Spleen (tissue), 7 donors: ENCODE data around the gene REXO1.

Source experiments
- CTCF ChIP-seq, 11 experiments: fragments of 200-600 bp in 7 of 11; fragments of 450-650 bp in 4 of 11; sonication (generic) in 4 of 11; IDR thresholded peaks in 8 of 11; conservative IDR thresholded peaks in 3 of 11; 1 replicate in 7 of 11; 2 replicates in 4 of 11; pipeline versions ENCODE4 v1.4.0 to v1.8.0; 2016 to 2021; ENCODE audit warnings: antibody characterized with exemption in 11 of 11, inconsistent platforms in 4 of 11, mild to moderate bottlenecking in 1 of 11
- POLR2A ChIP-seq, 3 donors: fragments of 450-650 bp; IDR thresholded peaks; one replicate each; pipeline ENCODE4 v1.5.1; 2017; ENCODE audit warnings: antibody characterized with exemption in 3 of 3, mild to moderate bottlenecking in 1 of 3
- POLR2AphosphoS5 ChIP-seq, 3 donors: sonication (generic); formaldehyde crosslinking; IDR thresholded peaks; one replicate each; pipeline ENCODE4 v1.5.1; 2017; ENCODE audit warnings: antibody characterized with exemption in 3 of 3
- donor health status: DM: no; HTN: no; CAD: no; lungs with moderate emphysema.
- donor health status: DM: no; HTN: no; CAD: no.
- donor health status: DM: no; HTN: no; CAD: no.

- no peak for TF ChIP-seq POLR2A (IDR thresholded peaks at IDR 0.05)
- TF ChIP-seq CTCF (IDR thresholded peaks at IDR 0.05 in 8 of 11, conservative IDR thresholded peaks at IDR 0.05 in 3 of 11): no peak
- peak in 2 of 3 donors; percentile 52 to 54 for TF ChIP-seq POLR2AphosphoS5 (IDR thresholded peaks at IDR 0.05)
Observed at GRCh38 chr19:1845642-1846041, 2.6 kb downstream of the REXO1 start.
